PC-3 (cell line): Measurements from ENCODE around the gene BCL6B. TPM values are rescaled to one million over a fixed set of nuclear protein-coding genes. Genes with fewer than 3 reads are reported as not detected.

Source experiments
- ATAC-seq: fragments of 200-7000 bp; cut with Tn5 transposase; 2 replicates; pipeline ENCODE4 v1.9.1; 2020; ENCODE audit warnings: mild to moderate bottlenecking, moderate library complexity
- BruUV-seq: library from RNA; stranded (reverse); fragments of 400-500 nt; replicated peaks from 2 replicates; lab custom pipeline; 2021; lab: Mats Ljungman, UMichigan
- CTCF ChIA-PET: fragments of 300-600 bp; sonication (Branson Sonifier 250); formaldehyde crosslinking; loops from one replicate; lab custom pipeline; 2022; ENCODE audit warnings: antibody characterized with exemption; lab: Charles Lee
- POLR2A ChIA-PET: fragments of 300-600 bp; sonication (Branson Sonifier 250); formaldehyde crosslinking; loops from one replicate; lab custom pipeline; 2022; ENCODE audit warnings: antibody characterized with exemption; ENCODE audit not compliant: unreplicated experiment; lab: Charles Lee
- DNase-seq: peaks from one replicate; pipeline ENCODE4 v3.0.0-alpha.2; 2015
- H2AFZ ChIP-seq: fragments of 300-600 bp; sonication (generic); 2 replicates; pipeline ENCODE4 v1.6.0; 2016; ENCODE audit warnings: antibody characterized with exemption, low read length
- H3F3A ChIP-seq: fragments of 300-600 bp; sonication (generic); one replicate; pipeline ENCODE4 v1.6.0; 2017; ENCODE audit warnings: antibody characterized with exemption, low read length, control low read depth, mild to moderate bottlenecking; ENCODE audit not compliant: unreplicated experiment
- H3K27ac ChIP-seq: fragments of 300-600 bp; sonication (generic); 2 replicates; pipeline ENCODE4 v1.5.1; 2016; ENCODE audit warnings: mild to moderate bottlenecking, low read length
- H3K27me3 ChIP-seq: fragments of 300-600 bp; sonication (generic); 2 replicates; pipeline ENCODE4 v1.6.1; 2016; ENCODE audit warnings: low read length, mixed read lengths
- H3K36me3 ChIP-seq: fragments of 300-600 bp; sonication (generic); 2 replicates; pipeline ENCODE4 v1.6.1; 2016; ENCODE audit warnings: low read depth, mixed run types, low read length, mixed read lengths
- H3K4me1 ChIP-seq: fragments of 300-600 bp; sonication (generic); 2 replicates; pipeline ENCODE4 v1.5.1; 2016; ENCODE audit warnings: low read length; ENCODE audit not compliant: insufficient read depth
- H3K4me2 ChIP-seq: fragments of 300-600 bp; sonication (generic); 2 replicates; pipeline ENCODE4 v1.6.0; 2016; ENCODE audit warnings: low read length
- H3K4me3 ChIP-seq: fragments of 300-600 bp; sonication (generic); 2 replicates; pipeline ENCODE4 v1.5.1; 2016; ENCODE audit warnings: mild to moderate bottlenecking, low read length, mixed read lengths
- H3K79me2 ChIP-seq: fragments of 300-600 bp; sonication (generic); 2 replicates; pipeline ENCODE4 v1.6.1; 2017; ENCODE audit warnings: low read length, mixed read lengths
- H3K9ac ChIP-seq: fragments of 300-600 bp; sonication (generic); 2 replicates; pipeline ENCODE4 v1.6.0; 2016; ENCODE audit warnings: mild to moderate bottlenecking, low read length
- H3K9me2 ChIP-seq: fragments of 300-600 bp; sonication (generic); replicated peaks from 2 replicates; pipeline ENCODE4 v1.6.1; 2016; ENCODE audit warnings: mixed run types, low read length, mixed read lengths
- H3K9me3 ChIP-seq: fragments of 300-600 bp; sonication (generic); 2 replicates; pipeline ENCODE4 v1.6.1; 2016; ENCODE audit warnings: low read length, mixed read lengths
- H4K20me1 ChIP-seq: fragments of 300-600 bp; sonication (generic); 2 replicates; pipeline ENCODE4 v1.6.1; 2016; ENCODE audit warnings: low read length, mixed read lengths
- EZH2 ChIP-seq: fragments of 300-600 bp; sonication (generic); IDR thresholded peaks from one replicate; pipeline ENCODE4 v1.6.1; 2017; ENCODE audit warnings: antibody characterized with exemption, mild to moderate bottlenecking, low read length; ENCODE audit not compliant: unreplicated experiment
- EZH2phosphoT487 ChIP-seq: fragments of 300-600 bp; sonication (generic); IDR thresholded peaks from 2 replicates; pipeline ENCODE4 v1.6.1; 2018; ENCODE audit warnings: mild to moderate bottlenecking, antibody characterized with exemption, low read length, borderline replicate concordance
- intact Hi-C: fragments of 100-400 bp; cut with micrococcal nuclease; formaldehyde crosslinking; loops from 2 replicates; pipeline ENCODE4 v1.9.0; 2023
- total RNA-seq: library from RNA; depleted of rRNA; stranded (reverse); fragments of >200 nt; gene quantifications from 2 replicates; pipeline ENCODE4 v1.2.3, GENCODE V29; 2014
- TF ChIP-seq, protein P1 (sequence below): fragments of 300-600 bp; sonication (generic); conservative IDR thresholded peaks from 2 replicates; pipeline ENCODE4 v1.5.1; 2017; ENCODE audit warnings: antibody characterized with exemption, low read depth, mild to moderate bottlenecking, low read length

Gene BCL6B
- total RNA-seq, 1 experiment from 2014 or later, result not detected

GRCh38 chr17:7034955-7035590, 12.2 kb downstream of the BCL6B start:
- Histone ChIP-seq H3K9me3 (no peaks in the 10 kb centered on the region), H3K4me2 (peak overlapping the region; percentile 93), H3K79me2 (peaks cover 10% of the 10 kb centered on the region; the same call in 1 of the 2 replicates), H3K9ac (peak overlapping the region; percentile 85), H3K4me3 (peak overlapping the region; percentile 84), H3K27ac (peak overlapping the region; percentile 42), H3K27me3 (no peaks in the 10 kb centered on the region), H3F3A (no peaks in the 10 kb centered on the region), H2AFZ (peak overlapping the region; percentile 91), H4K20me1 (no peaks in the 10 kb centered on the region), H3K4me1 (peaks cover 12% of the 10 kb centered on the region), H3K9me2 (no peaks in the 10 kb centered on the region), H3K36me3 (no peaks in the 10 kb centered on the region)
- no peak for DNase-seq
- intact Hi-C loops, result no loop called here
- POLR2A ChIA-PET, result interaction anchor here (0.5 to 1.1 kb wide), 2 partner anchors 14 to 356 kb away, joined by 3 to 13 read pairs; no protein-coding TSS in a partner anchor
- TSS peak; percentile 97 for BruUV-seq
- ATAC-seq, result no peak
- TF ChIP-seq, protein P1, sequence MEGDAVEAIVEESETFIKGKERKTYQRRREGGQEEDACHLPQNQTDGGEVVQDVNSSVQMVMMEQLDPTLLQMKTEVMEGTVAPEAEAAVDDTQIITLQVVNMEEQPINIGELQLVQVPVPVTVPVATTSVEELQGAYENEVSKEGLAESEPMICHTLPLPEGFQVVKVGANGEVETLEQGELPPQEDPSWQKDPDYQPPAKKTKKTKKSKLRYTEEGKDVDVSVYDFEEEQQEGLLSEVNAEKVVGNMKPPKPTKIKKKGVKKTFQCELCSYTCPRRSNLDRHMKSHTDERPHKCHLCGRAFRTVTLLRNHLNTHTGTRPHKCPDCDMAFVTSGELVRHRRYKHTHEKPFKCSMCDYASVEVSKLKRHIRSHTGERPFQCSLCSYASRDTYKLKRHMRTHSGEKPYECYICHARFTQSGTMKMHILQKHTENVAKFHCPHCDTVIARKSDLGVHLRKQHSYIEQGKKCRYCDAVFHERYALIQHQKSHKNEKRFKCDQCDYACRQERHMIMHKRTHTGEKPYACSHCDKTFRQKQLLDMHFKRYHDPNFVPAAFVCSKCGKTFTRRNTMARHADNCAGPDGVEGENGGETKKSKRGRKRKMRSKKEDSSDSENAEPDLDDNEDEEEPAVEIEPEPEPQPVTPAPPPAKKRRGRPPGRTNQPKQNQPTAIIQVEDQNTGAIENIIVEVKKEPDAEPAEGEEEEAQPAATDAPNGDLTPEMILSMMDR, result no peak
- TF ChIP-seq EZH2 (no peak), EZH2phosphoT487 (no peak)
- CTCF ChIA-PET, result interaction anchor here (0.8 kb wide), 1 partner anchor 11 kb away, joined by 5 read pairs; no protein-coding TSS in a partner anchor

- H3K4me3 ChIP-seq, result peak within 1 kb of the TSS; percentile 84
- no peaks in the 10 kb centered on the region for H3K9me3 ChIP-seq
- CTCF ChIA-PET, result interaction anchor here (0.6 to 0.8 kb wide), 3 partner anchors 10 to 180 kb away, joined by 4 to 11 read pairs (median 5); no protein-coding TSS in a partner anchor
- peak within 1 kb of the TSS; percentile 85 for H3K9ac ChIP-seq
- peak within 1 kb of the TSS; percentile 93 for H3K4me2 ChIP-seq
- H3F3A ChIP-seq, result no peaks in the 10 kb centered on the region
- no peaks in the 10 kb centered on the region for H3K9me2 ChIP-seq
- ATAC-seq (peak; percentile 96), DNase-seq (peak; percentile 91)
- no peaks in the 10 kb centered on the region for H4K20me1 ChIP-seq
- POLR2A ChIA-PET, result interaction anchor here (0.5 to 1.1 kb wide), 3 partner anchors 14 to 357 kb away, joined by 3 to 13 read pairs (median 6); no protein-coding TSS in a partner anchor
- H2AFZ ChIP-seq, result peak within 1 kb of the TSS; percentile 91
- peaks cover 12% of the 10 kb centered on the region for H3K4me1 ChIP-seq
- H3K36me3 ChIP-seq, result no peaks in the 10 kb centered on the region
- peak within 1 kb of the TSS; percentile 42 for H3K27ac ChIP-seq
- no peaks in the 10 kb centered on the region for H3K27me3 ChIP-seq
- TF ChIP-seq EZH2phosphoT487 (no peak), EZH2 (no peak)
- TF ChIP-seq, protein P1, result no peak
- intact Hi-C loops, result no loop called here
- peaks cover 10% of the 10 kb centered on the region; the same call in 1 of the 2 replicates for H3K79me2 ChIP-seq
- no TSS peak for BruUV-seq
Observed at GRCh38 chr17:7035591-7036368, 12.9 kb downstream of the BCL6B start, which contains the start of gene SLC16A13. Gene SLC16A13, plus strand, starts transcription at chr17:7036015. Its CDS starts 368 bp downstream, at chr17:7036383.
